HepG2 (cell line): ENCODE measurements around the gene ITLN2. TPM values are rescaled to one million over a fixed set of nuclear protein-coding genes. Genes with fewer than 3 reads are reported as not detected.

Experiments
- ATAC-seq: fragments of 200-7000 bp; cut with Tn5 transposase; 3 replicates; pipeline ENCODE4 v1.9.1; 2020; ENCODE audit warnings: mild to moderate bottlenecking, moderate library complexity
- BruUV-seq: library from RNA; stranded (reverse); fragments of 400-500 nt; replicated peaks from 2 replicates; lab custom pipeline; 2021; lab: Mats Ljungman, UMichigan
- CTCF ChIA-PET: fragments of 300-600 bp; formaldehyde crosslinking; extraction: SDS; loops from one replicate; lab custom pipeline; 2021; ENCODE audit warnings: low total read pairs, inconsistent platforms, low intra/inter-chr PET ratio; lab: Yijun Ruan, JAX
- POLR2A ChIA-PET: fragments of 350-600 bp; sonication (Branson Sonifier 250); formaldehyde crosslinking; loops from one replicate; lab custom pipeline; 2020; ENCODE audit warnings: antibody characterized with exemption, inconsistent platforms; lab: Yijun Ruan, JAX
- DNase-seq: peaks from one replicate; pipeline ENCODE4 v3.0.0-alpha.2; 2015; ENCODE audit warnings: low spot score
- FAIRE-seq: peaks from 3 replicates; lab custom pipeline; 2011; peaks lifted over from hg19 to GRCh38; lab: Jason Lieb, UNC
- H2AFZ ChIP-seq: one replicate; pipeline ENCODE4 v1.6.1; 2011; ENCODE audit warnings: low read length, inconsistent platforms
- H3K27ac ChIP-seq: fragments of 300-600 bp; 3 replicates; pipeline ENCODE4 v1.8.0; 2011; ENCODE audit warnings: mixed run types, mild to moderate bottlenecking, mixed read lengths, low read length, inconsistent platforms; ENCODE audit not compliant: insufficient read depth; ENCODE audit errors: extremely low read length
- H3K27me3 ChIP-seq, 2 experiments: fragments of 200-600 bp in 1 of 2; 2 replicates in 1 of 2; 3 replicates in 1 of 2; pipeline versions ENCODE4 v1.6.0 to v1.8.0; 2011; ENCODE audit warnings: low read length in 2 of 2, mild to moderate bottlenecking in 2 of 2, moderate library complexity in 2 of 2, inconsistent platforms in 1 of 2; ENCODE audit not compliant: insufficient read depth in 2 of 2, control insufficient read depth in 1 of 2
- H3K36me3 ChIP-seq, 2 experiments: fragments of 200-600 bp in 1 of 2; replicated peaks in 1 of 2; 2 replicates in 1 of 2; 3 replicates in 1 of 2; pipeline versions ENCODE4 v1.5.1 to v1.8.0; 2011; ENCODE audit warnings: low read length in 2 of 2, inconsistent platforms in 1 of 2; ENCODE audit not compliant: insufficient read depth in 2 of 2, control insufficient read depth in 1 of 2
- H3K4me1 ChIP-seq: 2 replicates; pipeline ENCODE4 v1.5.1; 2012; ENCODE audit warnings: low read length, inconsistent platforms; ENCODE audit not compliant: insufficient read depth
- H3K4me2 ChIP-seq: 2 replicates; pipeline ENCODE4 v1.6.0; 2011; ENCODE audit warnings: low read depth, low read length, inconsistent platforms
- H3K4me3 ChIP-seq, 3 experiments: fragments of 200-600 bp in 1 of 3; sonication (generic), shearing (Covaris generic) in 1 of 3; replicated peaks in 1 of 3; 2 replicates each; pipeline ENCODE4 v1.5.1; 2011 to 2016; ENCODE audit warnings: low read length in 3 of 3, inconsistent platforms in 2 of 3, low read depth in 2 of 3, mild to moderate bottlenecking in 2 of 3, control low read depth in 1 of 3, mixed read lengths in 1 of 3; ENCODE audit not compliant: insufficient read depth in 1 of 3
- H3K79me2 ChIP-seq: one replicate; pipeline ENCODE4 v1.6.1; 2011; ENCODE audit warnings: low read length, inconsistent platforms; ENCODE audit not compliant: insufficient read depth
- H3K9ac ChIP-seq: 2 replicates; pipeline ENCODE4 v1.6.0; 2011; ENCODE audit warnings: mild to moderate bottlenecking, low read depth, low read length, inconsistent platforms; ENCODE audit not compliant: insufficient read depth
- H3K9me3 ChIP-seq: 2 replicates; pipeline ENCODE4 v1.5.1; 2012; ENCODE audit warnings: mild to moderate bottlenecking, low read length
- H4K20me1 ChIP-seq: 2 replicates; pipeline ENCODE4 v1.6.0; 2011; ENCODE audit warnings: inconsistent platforms, mild to moderate bottlenecking, low read length, moderate library complexity; ENCODE audit not compliant: insufficient read depth
- ADNP ChIP-seq: sonication (generic); formaldehyde crosslinking; IDR thresholded peaks from 2 replicates; pipeline ENCODE4 v1.4.0; 2020; ENCODE audit warnings: missing genetic modification reagents
- HMG20A ChIP-seq: IDR thresholded peaks from 2 replicates; pipeline ENCODE4 v1.6.1; 2016; ENCODE audit warnings: borderline replicate concordance
- KAT2B ChIP-seq: fragments of 150-350 bp; IDR thresholded peaks from 2 replicates; pipeline ENCODE4 v1.6.1; 2014; ENCODE audit warnings: low read depth, low read length, borderline replicate concordance
- MTF1 ChIP-seq: sonication (generic); formaldehyde crosslinking; IDR thresholded peaks from 2 replicates; pipeline ENCODE4 v1.5.0; 2020; ENCODE audit warnings: missing genetic modification reagents
- RXRB ChIP-seq: IDR thresholded peaks from 2 replicates; pipeline ENCODE4 v1.6.1; 2016; ENCODE audit warnings: borderline replicate concordance, missing genetic modification reagents, missing compliant biosample characterization
- SMAD9 ChIP-seq: sonication (generic); formaldehyde crosslinking; IDR thresholded peaks from 2 replicates; pipeline ENCODE4 v1.5.1; 2020; ENCODE audit warnings: mild to moderate bottlenecking, missing genetic modification reagents
- ZNF292 ChIP-seq: sonication (generic); formaldehyde crosslinking; IDR thresholded peaks from 2 replicates; pipeline ENCODE4 v1.8.1; 2022; ENCODE audit warnings: mild to moderate bottlenecking, low read depth, missing genetic modification reagents, borderline replicate concordance
- WGBS: methylation state at CpG from one replicate; pipeline ENCODE4 v1.1.6; 2017; ENCODE audit warnings: low lambda C conversion rate; 5-methylcytosine and 5-hydroxymethylcytosine counted together
- in situ Hi-C: cut with HindIII; loops from 2 replicates; pipeline ENCODE4 v1.10.0; 2017; ENCODE audit warnings: low pct_unique_long_range_greater_than_20kb; ENCODE audit not compliant: extremely low pct_ligation_motif_present
- intact Hi-C: fragments of 100-400 bp; cut with micrococcal nuclease; formaldehyde crosslinking; loops from one replicate; pipeline ENCODE4 v1.10.0; 2022; ENCODE audit not compliant: unreplicated experiment
- polyA plus RNA-seq, 8 experiments: library from polyadenylated mRNA; depleted of rRNA in 3 of 8; stranded (reverse) in 7 of 8; unstranded in 1 of 8; fragments of >200 nt; fragmentation: Illumina TruSeq in 4 of 8; extraction: Trizol in 4 of 8; gene quantifications; 2 replicates each; pipeline versions ENCODE4 v1.2.1 to v1.2.3, GENCODE V29; 2011 to 2016; ENCODE audit warnings: low read depth in 4 of 8, missing spikeins in 1 of 8, mixed read lengths in 1 of 8; ENCODE audit not compliant: insufficient read depth in 1 of 8
- total RNA-seq, 5 experiments: library from RNA; depleted of rRNA; stranded (reverse); fragments of >200 nt; fragmentation: Illumina TruSeq; extraction: Trizol; gene quantifications; 2 replicates each; pipeline ENCODE4 v1.2.3, GENCODE V29; 2016; ENCODE audit warnings: low read depth in 1 of 5
- TF ChIP-seq, protein P1 (sequence below): sonication (generic); formaldehyde crosslinking; IDR thresholded peaks from 2 replicates; pipeline ENCODE4 v1.8.1; 2022; ENCODE audit warnings: mild to moderate bottlenecking, missing genetic modification reagents
- TF ChIP-seq, protein P2 (sequence below): sonication (generic); formaldehyde crosslinking; IDR thresholded peaks from 2 replicates; pipeline ENCODE4 v1.5.1; 2020; ENCODE audit warnings: mild to moderate bottlenecking, missing genetic modification reagents, borderline replicate concordance
- TF ChIP-seq, protein P3 (sequence below): fragments of 450-650 bp; IDR thresholded peaks from 2 replicates; pipeline ENCODE4 v1.6.1; 2016

Gene ITLN2
- total and polyA plus RNA-seq, 2 of the 13 experiments (the other 11 are each of a cell fraction or from before 2014, with no cell fraction given), result not detected

DNA sequence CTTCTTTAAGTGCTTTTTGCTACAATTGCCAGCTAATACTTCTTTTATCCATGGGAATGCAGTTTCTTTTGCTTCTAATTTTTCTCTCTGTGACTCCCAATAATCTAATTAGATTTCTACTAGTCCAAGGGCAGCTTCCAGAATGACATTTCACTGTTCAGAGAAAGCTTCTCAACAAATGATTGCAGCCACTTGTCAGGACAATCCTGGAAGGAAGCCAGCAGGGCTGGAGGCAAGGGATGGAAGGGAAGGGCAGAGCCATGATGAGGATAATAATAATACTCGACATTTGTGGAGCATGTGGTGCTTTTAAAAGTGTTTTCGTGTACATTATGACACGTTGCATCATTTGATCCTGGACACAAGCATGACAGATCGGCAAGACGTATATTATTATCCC, 46.9 kb upstream of the ITLN2 start:
- no peaks in the 10 kb centered on the region for H4K20me1 ChIP-seq
- DNase-seq (no peak), FAIRE-seq (no peak), ATAC-seq (no peak)
- no peak overlapping the region for H3K9ac ChIP-seq
- POLR2A ChIA-PET, result no interaction called here
- peaks cover 21 to 37% of the 10 kb centered on the region in 2 experiments for H3K36me3 ChIP-seq
- peaks cover 12% of the 10 kb centered on the region for H3K79me2 ChIP-seq
- no TSS peak for BruUV-seq
- H3K27me3 ChIP-seq, result no peaks in the 10 kb centered on the region
- CTCF ChIA-PET, result no interaction called here
- no peak overlapping the region for H3K4me3 ChIP-seq
- in situ Hi-C loops (no loop called here), intact Hi-C loops (no loop called here)
- no peak overlapping the region for H3K27ac ChIP-seq
- H3K4me2 ChIP-seq, result no peak overlapping the region
- no peaks in the 10 kb centered on the region for H3K9me3 ChIP-seq
- WGBS, result 96% methylated on average over 5 of the region's 5 CpGs
- no peak for TF ChIP-seq HMG20A
- TF ChIP-seq, protein P1, sequence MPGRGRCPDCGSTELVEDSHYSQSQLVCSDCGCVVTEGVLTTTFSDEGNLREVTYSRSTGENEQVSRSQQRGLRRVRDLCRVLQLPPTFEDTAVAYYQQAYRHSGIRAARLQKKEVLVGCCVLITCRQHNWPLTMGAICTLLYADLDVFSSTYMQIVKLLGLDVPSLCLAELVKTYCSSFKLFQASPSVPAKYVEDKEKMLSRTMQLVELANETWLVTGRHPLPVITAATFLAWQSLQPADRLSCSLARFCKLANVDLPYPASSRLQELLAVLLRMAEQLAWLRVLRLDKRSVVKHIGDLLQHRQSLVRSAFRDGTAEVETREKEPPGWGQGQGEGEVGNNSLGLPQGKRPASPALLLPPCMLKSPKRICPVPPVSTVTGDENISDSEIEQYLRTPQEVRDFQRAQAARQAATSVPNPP (CRISPR knock-in tag), result no peak
- no peak for TF ChIP-seq ZNF292
- TF ChIP-seq, protein P2, sequence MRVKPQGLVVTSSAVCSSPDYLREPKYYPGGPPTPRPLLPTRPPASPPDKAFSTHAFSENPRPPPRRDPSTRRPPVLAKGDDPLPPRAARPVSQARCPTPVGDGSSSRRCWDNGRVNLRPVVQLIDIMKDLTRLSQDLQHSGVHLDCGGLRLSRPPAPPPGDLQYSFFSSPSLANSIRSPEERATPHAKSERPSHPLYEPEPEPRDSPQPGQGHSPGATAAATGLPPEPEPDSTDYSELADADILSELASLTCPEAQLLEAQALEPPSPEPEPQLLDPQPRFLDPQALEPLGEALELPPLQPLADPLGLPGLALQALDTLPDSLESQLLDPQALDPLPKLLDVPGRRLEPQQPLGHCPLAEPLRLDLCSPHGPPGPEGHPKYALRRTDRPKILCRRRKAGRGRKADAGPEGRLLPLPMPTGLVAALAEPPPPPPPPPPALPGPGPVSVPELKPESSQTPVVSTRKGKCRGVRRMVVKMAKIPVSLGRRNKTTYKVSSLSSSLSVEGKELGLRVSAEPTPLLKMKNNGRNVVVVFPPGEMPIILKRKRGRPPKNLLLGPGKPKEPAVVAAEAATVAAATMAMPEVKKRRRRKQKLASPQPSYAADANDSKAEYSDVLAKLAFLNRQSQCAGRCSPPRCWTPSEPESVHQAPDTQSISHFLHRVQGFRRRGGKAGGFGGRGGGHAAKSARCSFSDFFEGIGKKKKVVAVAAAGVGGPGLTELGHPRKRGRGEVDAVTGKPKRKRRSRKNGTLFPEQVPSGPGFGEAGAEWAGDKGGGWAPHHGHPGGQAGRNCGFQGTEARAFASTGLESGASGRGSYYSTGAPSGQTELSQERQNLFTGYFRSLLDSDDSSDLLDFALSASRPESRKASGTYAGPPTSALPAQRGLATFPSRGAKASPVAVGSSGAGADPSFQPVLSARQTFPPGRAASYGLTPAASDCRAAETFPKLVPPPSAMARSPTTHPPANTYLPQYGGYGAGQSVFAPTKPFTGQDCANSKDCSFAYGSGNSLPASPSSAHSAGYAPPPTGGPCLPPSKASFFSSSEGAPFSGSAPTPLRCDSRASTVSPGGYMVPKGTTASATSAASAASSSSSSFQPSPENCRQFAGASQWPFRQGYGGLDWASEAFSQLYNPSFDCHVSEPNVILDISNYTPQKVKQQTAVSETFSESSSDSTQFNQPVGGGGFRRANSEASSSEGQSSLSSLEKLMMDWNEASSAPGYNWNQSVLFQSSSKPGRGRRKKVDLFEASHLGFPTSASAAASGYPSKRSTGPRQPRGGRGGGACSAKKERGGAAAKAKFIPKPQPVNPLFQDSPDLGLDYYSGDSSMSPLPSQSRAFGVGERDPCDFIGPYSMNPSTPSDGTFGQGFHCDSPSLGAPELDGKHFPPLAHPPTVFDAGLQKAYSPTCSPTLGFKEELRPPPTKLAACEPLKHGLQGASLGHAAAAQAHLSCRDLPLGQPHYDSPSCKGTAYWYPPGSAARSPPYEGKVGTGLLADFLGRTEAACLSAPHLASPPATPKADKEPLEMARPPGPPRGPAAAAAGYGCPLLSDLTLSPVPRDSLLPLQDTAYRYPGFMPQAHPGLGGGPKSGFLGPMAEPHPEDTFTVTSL (CRISPR knock-in tag), result no peak
- TF ChIP-seq KAT2B, result no peak
- TF ChIP-seq, protein P3, sequence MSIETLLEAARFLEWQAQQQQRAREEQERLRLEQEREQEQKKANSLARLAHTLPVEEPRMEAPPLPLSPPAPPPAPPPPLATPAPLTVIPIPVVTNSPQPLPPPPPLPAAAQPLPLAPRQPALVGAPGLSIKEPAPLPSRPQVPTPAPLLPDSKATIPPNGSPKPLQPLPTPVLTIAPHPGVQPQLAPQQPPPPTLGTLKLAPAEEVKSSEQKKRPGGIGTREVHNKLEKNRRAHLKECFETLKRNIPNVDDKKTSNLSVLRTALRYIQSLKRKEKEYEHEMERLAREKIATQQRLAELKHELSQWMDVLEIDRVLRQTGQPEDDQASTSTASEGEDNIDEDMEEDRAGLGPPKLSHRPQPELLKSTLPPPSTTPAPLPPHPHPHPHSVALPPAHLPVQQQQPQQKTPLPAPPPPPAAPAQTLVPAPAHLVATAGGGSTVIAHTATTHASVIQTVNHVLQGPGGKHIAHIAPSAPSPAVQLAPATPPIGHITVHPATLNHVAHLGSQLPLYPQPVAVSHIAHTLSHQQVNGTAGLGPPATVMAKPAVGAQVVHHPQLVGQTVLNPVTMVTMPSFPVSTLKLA, result no peak
- TF ChIP-seq RXRB, result no peak
- no peak for TF ChIP-seq ADNP
- TF ChIP-seq SMAD9 (CRISPR knock-in tag), result no peak
- TF ChIP-seq MTF1, result no peak
- peaks cover 6% of the 10 kb centered on the region for H3K4me1 ChIP-seq
- no peak overlapping the region for H2AFZ ChIP-seq
